Measurements from ENCODE around the gene DNAH6.

DNA sequence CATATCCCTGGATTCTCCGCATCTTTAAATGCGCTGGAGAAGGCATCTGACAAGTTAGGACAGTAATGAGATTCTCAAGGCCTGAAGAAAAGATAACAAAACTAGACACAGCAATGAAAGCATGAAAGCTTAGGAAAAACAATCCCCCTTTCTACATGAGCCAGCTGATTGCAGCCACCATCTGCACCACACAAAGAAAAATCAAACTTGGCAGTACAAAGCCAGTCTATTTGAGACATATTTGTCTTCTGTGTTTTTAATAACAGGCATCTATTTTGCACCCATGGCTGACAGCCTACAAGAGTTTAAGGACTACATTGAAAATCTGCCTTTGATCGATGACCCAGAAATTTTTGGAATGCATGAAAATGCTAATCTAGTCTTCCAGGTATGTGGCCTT is 281.0 kb downstream of the DNAH6 start:
- TF ChIP-seq EZH2 (IDR thresholded peaks at IDR 0.05; ENCODE audit: borderline replicate concordance, low read length): no peak
- TF ChIP-seq, protein P1, sequence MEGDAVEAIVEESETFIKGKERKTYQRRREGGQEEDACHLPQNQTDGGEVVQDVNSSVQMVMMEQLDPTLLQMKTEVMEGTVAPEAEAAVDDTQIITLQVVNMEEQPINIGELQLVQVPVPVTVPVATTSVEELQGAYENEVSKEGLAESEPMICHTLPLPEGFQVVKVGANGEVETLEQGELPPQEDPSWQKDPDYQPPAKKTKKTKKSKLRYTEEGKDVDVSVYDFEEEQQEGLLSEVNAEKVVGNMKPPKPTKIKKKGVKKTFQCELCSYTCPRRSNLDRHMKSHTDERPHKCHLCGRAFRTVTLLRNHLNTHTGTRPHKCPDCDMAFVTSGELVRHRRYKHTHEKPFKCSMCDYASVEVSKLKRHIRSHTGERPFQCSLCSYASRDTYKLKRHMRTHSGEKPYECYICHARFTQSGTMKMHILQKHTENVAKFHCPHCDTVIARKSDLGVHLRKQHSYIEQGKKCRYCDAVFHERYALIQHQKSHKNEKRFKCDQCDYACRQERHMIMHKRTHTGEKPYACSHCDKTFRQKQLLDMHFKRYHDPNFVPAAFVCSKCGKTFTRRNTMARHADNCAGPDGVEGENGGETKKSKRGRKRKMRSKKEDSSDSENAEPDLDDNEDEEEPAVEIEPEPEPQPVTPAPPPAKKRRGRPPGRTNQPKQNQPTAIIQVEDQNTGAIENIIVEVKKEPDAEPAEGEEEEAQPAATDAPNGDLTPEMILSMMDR (conservative IDR thresholded peaks at IDR 0.05 in 1 of 2, IDR thresholded peaks at IDR 0.05 in 1 of 2; ENCODE audit: extremely low read depth in 1 of 2, insufficient read depth in 1 of 2, low read depth in 1 of 2, low read length in 2 of 2): no peak

Measured in mammary epithelial cell (primary cell).